ENCODE results near the gene STRN.

STRN gene

GRCh38 chr2:36858551-36859365 lies 107.6 kb downstream of the STRN start:
- no peak for TF ChIP-seq CTCF (IDR thresholded peaks at IDR 0.05)
- Histone ChIP-seq H3K9me3 (no peaks in the 10 kb centered on the region), H3K27ac (no peak overlapping the region), H3K36me3 (peaks cover 70% of the 10 kb centered on the region), H3K4me3 (ENCODE audit: low read depth in 1 of 2, low read length in 1 of 2) (no peak overlapping the region), H3K4me1 (ENCODE audit: control insufficient read depth in 1 of 2, insufficient read depth in 1 of 2, low read depth in 1 of 2, low read length in 1 of 2) (no peaks in the 10 kb centered on the region), H3K27me3 (no peaks in the 10 kb centered on the region)

GRCh38 chr2:36857713-36858112 lies 108.6 kb downstream of the STRN start:
- Histone ChIP-seq H3K27me3 (no peaks in the 10 kb centered on the region), H3K36me3 (peaks cover 81% of the 10 kb centered on the region)

GRCh38 chr2:36855429-36855828 lies 110.9 kb downstream of the STRN start:
- no peaks in the 10 kb centered on the region for H3K4me1 ChIP-seq (ENCODE audit: control insufficient read depth in 1 of 2, insufficient read depth in 1 of 2, low read depth in 1 of 2, low read length in 1 of 2)
- TF ChIP-seq CTCF (IDR thresholded peaks at IDR 0.05), result no peak
- H3K27ac ChIP-seq, result no peak overlapping the region
- no peaks in the 10 kb centered on the region for H3K27me3 ChIP-seq
- H3K4me3 ChIP-seq (ENCODE audit: low read depth in 1 of 2, low read length in 1 of 2), result no peak overlapping the region
- H3K36me3 ChIP-seq, result peaks cover 89% of the 10 kb centered on the region
- no peaks in the 10 kb centered on the region for H3K9me3 ChIP-seq

More at GRCh38 chr2:36857713-36858112, 108.6 kb downstream of the STRN start:
- H3K4me1 ChIP-seq (ENCODE audit: control insufficient read depth in 1 of 2, insufficient read depth in 1 of 2, low read depth in 1 of 2, low read length in 1 of 2), result no peaks in the 10 kb centered on the region
- no peak overlapping the region for H3K4me3 ChIP-seq (ENCODE audit: low read depth in 1 of 2, low read length in 1 of 2)
- no peaks in the 10 kb centered on the region for H3K9me3 ChIP-seq
- H3K27ac ChIP-seq, result no peak overlapping the region
- no peak for TF ChIP-seq CTCF (IDR thresholded peaks at IDR 0.05)

- Histone ChIP-seq H3K27me3 (no peaks in the 10 kb centered on the region), H3K27ac (no peak overlapping the region), H3K4me1 (ENCODE audit: control insufficient read depth in 1 of 2, insufficient read depth in 1 of 2, low read depth in 1 of 2, low read length in 1 of 2) (no peaks in the 10 kb centered on the region), H3K4me3 (ENCODE audit: low read depth in 1 of 2, low read length in 1 of 2) (no peak overlapping the region), H3K9me3 (no peaks in the 10 kb centered on the region), H3K36me3 (peaks cover 93% of the 10 kb centered on the region)
- TF ChIP-seq CTCF (IDR thresholded peaks at IDR 0.05), result no peak
Measured at GRCh38 chr2:36854241-36854640, 112.1 kb downstream of the STRN start.

- Histone ChIP-seq H3K36me3 (peaks cover 73% of the 10 kb centered on the region), H3K4me1 (ENCODE audit: control insufficient read depth in 1 of 2, insufficient read depth in 1 of 2, low read depth in 1 of 2, low read length in 1 of 2) (no peaks in the 10 kb centered on the region), H3K4me3 (ENCODE audit: low read depth in 1 of 2, low read length in 1 of 2) (no peak overlapping the region), H3K9me3 (no peaks in the 10 kb centered on the region), H3K27me3 (no peaks in the 10 kb centered on the region), H3K27ac (no peak overlapping the region)
- no peak for TF ChIP-seq CTCF (IDR thresholded peaks at IDR 0.05)
Measured at GRCh38 chr2:36849265-36849664, 117.1 kb downstream of the STRN start.

Data from neutrophil (primary cell).